HAP-1 (cell line): ENCODE results near the gene KCND3.

ENCODE experiments used
- DNase-seq, 2 experiments: peaks; one replicate each; pipeline ENCODE4 v3.0.0-alpha.2; 2016 to 2020; ENCODE audit warnings: low spot score in 2 of 2
- H3K27me3 ChIP-seq: fragments of 250-450 bp; sonication (Bioruptor Pico); 2 replicates; pipeline ENCODE4 v1.5.1; 2020; ENCODE audit warnings: low read depth, mild to moderate bottlenecking, moderate library complexity
- H3K36me3 ChIP-seq: fragments of 250-450 bp; sonication (Bioruptor Pico); replicated peaks from 2 replicates; pipeline ENCODE4 v1.5.1; 2020; ENCODE audit warnings: mild to moderate bottlenecking
- H3K4me1 ChIP-seq: fragments of 250-450 bp; sonication (Bioruptor Pico); 2 replicates; pipeline ENCODE4 v1.5.1; 2020; ENCODE audit warnings: mild to moderate bottlenecking
- H3K4me3 ChIP-seq: fragments of 250-450 bp; sonication (Bioruptor Pico); 2 replicates; pipeline ENCODE4 v1.5.1; 2020; ENCODE audit warnings: mild to moderate bottlenecking, moderate library complexity
- H3K9me3 ChIP-seq: fragments of 250-450 bp; sonication (Bioruptor Pico); 2 replicates; pipeline ENCODE4 v1.5.1; 2020; ENCODE audit warnings: mild to moderate bottlenecking, moderate library complexity
- in situ Hi-C: fragments of 300-500 bp; cut with MboI; formaldehyde crosslinking; loops from 3 replicates; pipeline ENCODE4 v1.14.3; 2020; ENCODE audit warnings: low sequenced_read_pairs, inconsistent platforms, mixed read lengths

Gene KCND3

GRCh38 chr1:111731956-111732355 lies 257.5 kb downstream of the KCND3 start:
- Histone ChIP-seq H3K4me1 (no peaks in the 10 kb centered on the region), H3K4me3 (no peak overlapping the region), H3K36me3 (0 out of 2 replicates have a peak, but pooled peaks cover 3% of the 10 kb centered on the region), H3K27me3 (no peaks in the 10 kb centered on the region), H3K9me3 (no peaks in the 10 kb centered on the region)
- no peak for DNase-seq
- in situ Hi-C loops = no loop called here

- in situ Hi-C loops = no loop called here
- no peaks in the 10 kb centered on the region for H3K27me3 ChIP-seq
- 0 out of 2 replicates have a peak, but pooled peaks cover 3% of the 10 kb centered on the region for H3K36me3 ChIP-seq
- no peak overlapping the region for H3K4me3 ChIP-seq
- no peaks in the 10 kb centered on the region for H3K9me3 ChIP-seq
- no peaks in the 10 kb centered on the region for H3K4me1 ChIP-seq
- no peak for DNase-seq
These were observed 258.8 kb downstream of the KCND3 start for GRCh38 chr1:111730706-111731105.

- no peaks in the 10 kb centered on the region for H3K27me3 ChIP-seq
- H3K4me1 ChIP-seq = no peaks in the 10 kb centered on the region
- H3K36me3 ChIP-seq = no peaks in the 10 kb centered on the region
- H3K4me3 ChIP-seq = no peak overlapping the region
- DNase-seq = no peak
- H3K9me3 ChIP-seq = no peaks in the 10 kb centered on the region
- in situ Hi-C loops = no loop called here
These were observed 259.4 kb downstream of the KCND3 start for GRCh38 chr1:111729946-111730681.

GRCh38 chr1:111729271-111729921 lies 260.1 kb downstream of the KCND3 start:
- in situ Hi-C loops = no loop called here
- no peaks in the 10 kb centered on the region for H3K27me3 ChIP-seq
- H3K9me3 ChIP-seq = no peaks in the 10 kb centered on the region
- no peaks in the 10 kb centered on the region for H3K4me1 ChIP-seq
- no peak for DNase-seq
- H3K36me3 ChIP-seq = no peaks in the 10 kb centered on the region
- H3K4me3 ChIP-seq = no peak overlapping the region

GRCh38 chr1:111727056-111727455 lies 262.4 kb downstream of the KCND3 start:
- no peak for DNase-seq
- Histone ChIP-seq H3K36me3 (no peaks in the 10 kb centered on the region), H3K27me3 (no peaks in the 10 kb centered on the region), H3K4me3 (no peak overlapping the region), H3K9me3 (no peaks in the 10 kb centered on the region), H3K4me1 (no peaks in the 10 kb centered on the region)
- in situ Hi-C loops = no loop called here

GRCh38 chr1:111725192-111725591 lies 264.3 kb downstream of the KCND3 start:
- no peak for DNase-seq
- no peaks in the 10 kb centered on the region for H3K36me3 ChIP-seq
- H3K9me3 ChIP-seq = no peaks in the 10 kb centered on the region
- no peaks in the 10 kb centered on the region for H3K4me1 ChIP-seq
- H3K4me3 ChIP-seq = no peak overlapping the region
- no peaks in the 10 kb centered on the region for H3K27me3 ChIP-seq
- in situ Hi-C loops = no loop called here

- Histone ChIP-seq H3K4me3 (no peak overlapping the region), H3K27me3 (no peaks in the 10 kb centered on the region), H3K9me3 (no peaks in the 10 kb centered on the region), H3K36me3 (no peaks in the 10 kb centered on the region), H3K4me1 (no peaks in the 10 kb centered on the region)
- in situ Hi-C loops = no loop called here
- no peak for DNase-seq
These were observed 265.6 kb downstream of the KCND3 start for GRCh38 chr1:111723871-111724270.

GRCh38 chr1:111723091-111723806 lies 266.2 kb downstream of the KCND3 start:
- Histone ChIP-seq H3K4me1 (no peaks in the 10 kb centered on the region), H3K4me3 (no peak overlapping the region), H3K27me3 (no peaks in the 10 kb centered on the region), H3K36me3 (no peaks in the 10 kb centered on the region), H3K9me3 (no peaks in the 10 kb centered on the region)
- in situ Hi-C loops = no loop called here
- no peak for DNase-seq

- Histone ChIP-seq H3K4me1 (no peaks in the 10 kb centered on the region), H3K36me3 (no peaks in the 10 kb centered on the region), H3K4me3 (no peak overlapping the region), H3K27me3 (no peaks in the 10 kb centered on the region), H3K9me3 (no peaks in the 10 kb centered on the region)
- no peak for DNase-seq
- in situ Hi-C loops = no loop called here
These were observed 268.3 kb downstream of the KCND3 start for GRCh38 chr1:111720977-111721786.
